NCI-H187 (cell line): ENCODE data around the gene DDX41.
"Not testable (repeated sequence)": the region's sequence is repeated elsewhere in the genome, so short reads cannot be mapped to it uniquely, and the experiment has no call there.

Experiments
- DNase-seq, 2 experiments: peaks; one replicate each; lab custom pipeline; 2025; lab: John Stamatoyannopoulos, UW

DDX41 gene

GRCh38 chr5:177498013-177498787, 18.6 kb downstream of the DDX41 start:
- DNase-seq = no peak

GRCh38 chr5:177497292-177498012, 19.3 kb downstream of the DDX41 start, which contains the start of gene PDLIM7:
Gene PDLIM7 (minus strand): TSS chr5:177497604. CDS start chr5:177496512, 1,092 bp downstream.
- peak; percentile 81 to 93 for DNase-seq

- DNase-seq = peak in 1 of 2 experiments; percentile 59
Measured at GRCh38 chr5:177496727-177497291, 20.0 kb downstream of the DDX41 start.

GRCh38 chr5:177496070-177496726, 20.6 kb downstream of the DDX41 start:
- no peak for DNase-seq

- no peak for DNase-seq
Measured at GRCh38 chr5:177495243-177496060, 21.3 kb downstream of the DDX41 start.

GRCh38 chr5:177494346-177495195, 22.2 kb downstream of the DDX41 start:
- no peak for DNase-seq

GRCh38 chr5:177493795-177494345, 22.9 kb downstream of the DDX41 start:
- no peak for DNase-seq

- no peak for DNase-seq
Measured at GRCh38 chr5:177492841-177493240, 23.9 kb downstream of the DDX41 start.

- DNase-seq = no peak
Measured at GRCh38 chr5:177491983-177492746, 24.6 kb downstream of the DDX41 start.

- DNase-seq = no peak
Measured at GRCh38 chr5:177491429-177491945, 25.3 kb downstream of the DDX41 start.

GRCh38 chr5:177490992-177491391, 25.8 kb downstream of the DDX41 start:
- DNase-seq = no peak

- DNase-seq = no peak
Measured at GRCh38 chr5:177490311-177490991, 26.3 kb downstream of the DDX41 start.

GRCh38 chr5:177489119-177489716, 27.5 kb downstream of the DDX41 start:
- DNase-seq = no peak

- no peak for DNase-seq
Measured at GRCh38 chr5:177487975-177488374, 28.8 kb downstream of the DDX41 start.

GRCh38 chr5:177487144-177487543, 29.6 kb downstream of the DDX41 start:
- DNase-seq = no peak

GRCh38 chr5:177486256-177486655, 30.5 kb downstream of the DDX41 start:
- DNase-seq = no peak

GRCh38 chr5:177485753-177486152, 31.0 kb downstream of the DDX41 start:
- not testable (repeated sequence) for DNase-seq

- no peak for DNase-seq
Measured at GRCh38 chr5:177484902-177485549, 31.7 kb downstream of the DDX41 start.
